ENCODE data around the gene OPCML. TPM values are rescaled to one million over a fixed set of nuclear protein-coding genes. Genes with fewer than 3 reads are reported as not detected.

Gene OPCML
- total RNA-seq, 1 experiment from 2014 or later = not detected

- no TSS peak for BruUV-seq (replicated peaks)
- Histone ChIP-seq H3K9me3 (ENCODE audit: insufficient read depth, low read depth) (no peaks in the 10 kb centered on the region), H4K20me1 (ENCODE audit: insufficient read depth) (no peaks in the 10 kb centered on the region), H3K36me3 (ENCODE audit: low read depth) (no peaks in the 10 kb centered on the region), H3K4me3 (no peak overlapping the region), H3K27me3 (ENCODE audit: insufficient read depth, low read depth) (peaks cover 25% of the 10 kb centered on the region), H3K4me2 (no peak overlapping the region), H3K9me2 (ENCODE audit: insufficient read depth) (no peaks in the 10 kb centered on the region), H3K4me1 (replicated peaks; ENCODE audit: insufficient read depth) (no peaks in the 10 kb centered on the region), H3K27ac (no peak overlapping the region), H3F3A (ENCODE audit: insufficient read depth, low read depth) (no peaks in the 10 kb centered on the region), H3K79me2 (ENCODE audit: low read depth) (no peaks in the 10 kb centered on the region), H2AFZ (no peak overlapping the region)
- TF ChIP-seq EZH2 (IDR thresholded peaks at IDR 0.05; ENCODE audit: low read depth) = no peak
- TF ChIP-seq CTCF (conservative IDR thresholded peaks at IDR 0.05) = no peak
- ChIA-PET POLR2A (ENCODE audit: unreplicated experiment) (no interaction called here), CTCF (no interaction called here)
- DNase-seq = no peak
- intact Hi-C loops (cut with micrococcal nuclease; ENCODE audit: unreplicated experiment) = no loop called here
Observed at GRCh38 chr11:132925825-132926469, 606.4 kb downstream of the OPCML start.

GRCh38 chr11:132921597-132921996 lies 610.7 kb downstream of the OPCML start:
- CTCF ChIA-PET = no interaction called here
- TF ChIP-seq CTCF (conservative IDR thresholded peaks at IDR 0.05) (no peak), EZH2 (IDR thresholded peaks at IDR 0.05; ENCODE audit: low read depth) (no peak)
- intact Hi-C loops (cut with micrococcal nuclease; ENCODE audit: unreplicated experiment) = no loop called here

GRCh38 chr11:132920451-132921096 lies 611.7 kb downstream of the OPCML start:
- intact Hi-C loops (cut with micrococcal nuclease; ENCODE audit: unreplicated experiment) = no loop called here
- no peak overlapping the region for H3K27ac ChIP-seq
- H3K4me3 ChIP-seq = no peak overlapping the region
- H3K36me3 ChIP-seq (ENCODE audit: low read depth) = no peaks in the 10 kb centered on the region
- H3K27me3 ChIP-seq (ENCODE audit: insufficient read depth, low read depth) = peaks cover 36% of the 10 kb centered on the region
- CTCF ChIA-PET = no interaction called here
- BruUV-seq (replicated peaks) = no TSS peak
- no peaks in the 10 kb centered on the region for H3K9me2 ChIP-seq (ENCODE audit: insufficient read depth)
- no peak overlapping the region for H2AFZ ChIP-seq
- H3K79me2 ChIP-seq (ENCODE audit: low read depth) = no peaks in the 10 kb centered on the region
- no peaks in the 10 kb centered on the region for H3K9me3 ChIP-seq (ENCODE audit: insufficient read depth, low read depth)
- DNase-seq = no peak
- H3K4me1 ChIP-seq (replicated peaks; ENCODE audit: insufficient read depth) = no peaks in the 10 kb centered on the region
- no peak for TF ChIP-seq EZH2 (IDR thresholded peaks at IDR 0.05; ENCODE audit: low read depth)
- no peak for TF ChIP-seq CTCF (conservative IDR thresholded peaks at IDR 0.05)
- no peaks in the 10 kb centered on the region for H4K20me1 ChIP-seq (ENCODE audit: insufficient read depth)
- POLR2A ChIA-PET (ENCODE audit: unreplicated experiment) = no interaction called here
- no peaks in the 10 kb centered on the region for H3F3A ChIP-seq (ENCODE audit: insufficient read depth, low read depth)
- H3K4me2 ChIP-seq = no peak overlapping the region

More at GRCh38 chr11:132921597-132921996, 610.7 kb downstream of the OPCML start:
- no peaks in the 10 kb centered on the region for H3K9me2 ChIP-seq (ENCODE audit: insufficient read depth)
- no peaks in the 10 kb centered on the region for H3F3A ChIP-seq (ENCODE audit: insufficient read depth, low read depth)
- H3K9me3 ChIP-seq (ENCODE audit: insufficient read depth, low read depth) = no peaks in the 10 kb centered on the region
- H3K4me3 ChIP-seq = no peak overlapping the region
- peaks cover 33% of the 10 kb centered on the region for H3K27me3 ChIP-seq (ENCODE audit: insufficient read depth, low read depth)
- H2AFZ ChIP-seq = no peak overlapping the region
- no peaks in the 10 kb centered on the region for H3K79me2 ChIP-seq (ENCODE audit: low read depth)
- no peak for DNase-seq
- H3K27ac ChIP-seq = no peak overlapping the region
- H3K4me2 ChIP-seq = no peak overlapping the region
- no peaks in the 10 kb centered on the region for H3K36me3 ChIP-seq (ENCODE audit: low read depth)
- H3K4me1 ChIP-seq (replicated peaks; ENCODE audit: insufficient read depth) = no peaks in the 10 kb centered on the region
- POLR2A ChIA-PET (ENCODE audit: unreplicated experiment) = no interaction called here
- no TSS peak for BruUV-seq (replicated peaks)
- H4K20me1 ChIP-seq (ENCODE audit: insufficient read depth) = no peaks in the 10 kb centered on the region

Measured in PC-9 (cell line).